ENCODE data around the gene FAN1. TPM values are rescaled to one million over a fixed set of nuclear protein-coding genes. Genes with fewer than 3 reads are reported as not detected.

Gene FAN1
- total and polyA plus RNA-seq, 2 of the 13 experiments (the other 11 are each of a cell fraction or from before 2014, with no cell fraction given), result 10.8 to 20.1 TPM

- H3K9ac ChIP-seq (ENCODE audit: insufficient read depth, low read depth, low read length), result 0 out of 2 replicates have a peak overlapping the region, but pooled peaks have one; percentile 74
- no peak overlapping the region for H3K27ac ChIP-seq (ENCODE audit: extremely low read length, insufficient read depth, low read length)
- ATAC-seq (no peak), FAIRE-seq (no peak), DNase-seq (ENCODE audit: low spot score) (no peak)
- in situ Hi-C loops (cut with HindIII; ENCODE audit: extremely low pct_ligation_motif_present, low pct_unique_long_range_greater_than_20kb) (no loop called here), intact Hi-C loops (cut with micrococcal nuclease; ENCODE audit: unreplicated experiment) (loop anchor here (10.0 kb wide), 1 partner anchor 90 kb away; the partner anchor contains the start of gene MTMR10)
- no peak overlapping the region for H2AFZ ChIP-seq (ENCODE audit: low read length)
- H3K4me1 ChIP-seq (ENCODE audit: insufficient read depth, low read length), result peaks cover 41% of the 10 kb centered on the region
- no peaks in the 10 kb centered on the region for H3K9me3 ChIP-seq (ENCODE audit: low read length)
- 87% methylated on average over 5 of the region's 5 CpGs for WGBS (ENCODE audit: low lambda C conversion rate)
- no peaks in the 10 kb centered on the region for H4K20me1 ChIP-seq (ENCODE audit: insufficient read depth, low read length)
- TF ChIP-seq AHR (CRISPR knock-in tag; IDR thresholded peaks at IDR 0.05), result no peak
- TF ChIP-seq ZFP91 (CRISPR knock-in tag; IDR thresholded peaks at IDR 0.05; ENCODE audit: borderline replicate concordance), result no peak
- TF ChIP-seq RBFOX2 (IDR thresholded peaks at IDR 0.05; ENCODE audit: low read depth, low read length), result no peak
- TF ChIP-seq SKI (IDR thresholded peaks at IDR 0.05; ENCODE audit: partially characterized antibody), result no peak
- TF ChIP-seq TARDBP (CRISPR knock-in tag; IDR thresholded peaks at IDR 0.05), result no peak
- TF ChIP-seq REXO4 (CRISPR knock-in tag; IDR thresholded peaks at IDR 0.05; ENCODE audit: borderline replicate concordance), result no peak
- TF ChIP-seq ZNF414 (CRISPR knock-in tag; IDR thresholded peaks at IDR 0.05), result no peak
- TF ChIP-seq IKZF4 (CRISPR knock-in tag; IDR thresholded peaks at IDR 0.05; ENCODE audit: borderline replicate concordance, low read depth, not compliant biosample characterization), result no peak
- no peak for TF ChIP-seq NFE2 (CRISPR knock-in tag; IDR thresholded peaks at IDR 0.05)
- TF ChIP-seq MLXIP (CRISPR knock-in tag; IDR thresholded peaks at IDR 0.05; ENCODE audit: borderline replicate concordance), result no peak
- TF ChIP-seq ZNF710 (CRISPR knock-in tag; IDR thresholded peaks at IDR 0.05; ENCODE audit: borderline replicate concordance), result no peak
- TF ChIP-seq HMGA1 (CRISPR knock-in tag; conservative IDR thresholded peaks at IDR 0.05), result no peak
- TF ChIP-seq SOX5 (CRISPR knock-in tag; IDR thresholded peaks at IDR 0.05; ENCODE audit: borderline replicate concordance), result no peak
- TF ChIP-seq SP2 (CRISPR knock-in tag; IDR thresholded peaks at IDR 0.05), result no peak
- TF ChIP-seq MNT (IDR thresholded peaks at IDR 0.05), result no peak
- peak overlapping the region; percentile 87 for H3K4me2 ChIP-seq (ENCODE audit: low read depth, low read length)
- no peaks in the 10 kb centered on the region for H3K27me3 ChIP-seq (ENCODE audit: control insufficient read depth in 1 of 2, insufficient read depth in 2 of 2, low read length in 2 of 2)
- POLR2A ChIA-PET, result interaction anchor here (2.1 kb wide), 1 partner anchor 87 kb away, joined by 8 read pairs; the partner anchor contains the start of gene MTMR10
- H3K4me3 ChIP-seq (replicated peaks in 1 of 3; ENCODE audit: insufficient read depth in 1 of 3, low read depth in 2 of 3, low read length in 3 of 3), result peak overlapping the region in 2 of 3 experiments; percentile 77 to 88; a peak in 2 of 6 replicates
- CTCF ChIA-PET (ENCODE audit: low intra/inter-chr PET ratio, low total read pairs), result no interaction called here
- peaks cover 4 to 12% of the 10 kb centered on the region in 2 experiments; a peak in 4 of 5 replicates for H3K36me3 ChIP-seq (replicated peaks in 1 of 2; ENCODE audit: control insufficient read depth in 1 of 2, insufficient read depth in 2 of 2, low read length in 2 of 2)
- TSS peak; percentile 65 for BruUV-seq (replicated peaks)
- no peaks in the 10 kb centered on the region for H3K79me2 ChIP-seq (ENCODE audit: insufficient read depth, low read length)
These were observed 1.1 kb downstream of the FAN1 start for GRCh38 chr15:30904812-30905211.
